Daoy (cell line): Measurements from ENCODE around the gene CCNQ. TPM values are rescaled to one million over a fixed set of nuclear protein-coding genes. Genes with fewer than 3 reads are reported as not detected.

Experiments
- DNase-seq: peaks from one replicate; pipeline ENCODE4 v3.0.0-alpha.2; 2015; ENCODE audit warnings: low read depth
- total RNA-seq: library from RNA; depleted of rRNA; stranded (reverse); fragments of >200 nt; shearing (Covaris generic); gene quantifications from 2 replicates; pipeline ENCODE4 v1.2.3, GENCODE V29; 2014; rRNA removed

The CCNQ gene
- total RNA-seq, result 37.3 and 41.5 TPM in 2 replicates

DNA sequence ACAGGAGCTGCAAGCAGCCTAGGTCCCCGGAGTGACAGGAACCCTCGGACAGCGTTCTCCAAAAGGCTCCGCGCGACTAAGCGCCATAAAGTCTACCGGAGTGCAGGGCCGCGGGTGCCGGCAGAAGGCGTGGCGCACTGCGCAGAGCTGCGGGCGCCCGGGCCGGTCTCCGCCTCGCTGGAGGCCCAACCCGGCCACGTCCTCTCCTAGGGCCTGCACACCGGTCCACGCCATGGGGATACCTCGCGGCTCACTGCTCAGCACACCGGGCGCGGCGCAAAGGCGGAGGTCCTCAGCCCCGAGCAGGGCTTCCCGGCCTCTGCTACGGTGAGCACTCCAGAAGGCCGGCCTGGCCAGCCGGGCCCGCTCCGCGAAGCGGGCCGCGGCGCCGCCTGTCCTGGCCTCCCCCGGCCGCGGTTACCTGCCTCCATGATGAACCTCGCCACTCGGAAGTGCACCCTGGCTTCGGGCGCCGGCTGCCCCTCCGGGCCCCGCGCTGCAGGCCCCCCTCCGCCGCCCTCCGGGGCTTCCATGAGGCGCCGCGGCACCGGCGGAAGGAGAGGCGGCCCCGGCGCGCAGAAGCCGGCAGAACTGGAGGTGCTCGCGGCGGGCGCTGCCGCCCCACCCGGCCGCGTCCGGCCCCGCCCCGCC is at the start of gene CCNQ:
Gene CCNQ, minus strand, starts transcription at position 599 of the 651 bp plus-strand sequence. Its CDS starts 66 bp downstream, at position 533.
- DNase-seq, result peak; percentile 17

DNA sequence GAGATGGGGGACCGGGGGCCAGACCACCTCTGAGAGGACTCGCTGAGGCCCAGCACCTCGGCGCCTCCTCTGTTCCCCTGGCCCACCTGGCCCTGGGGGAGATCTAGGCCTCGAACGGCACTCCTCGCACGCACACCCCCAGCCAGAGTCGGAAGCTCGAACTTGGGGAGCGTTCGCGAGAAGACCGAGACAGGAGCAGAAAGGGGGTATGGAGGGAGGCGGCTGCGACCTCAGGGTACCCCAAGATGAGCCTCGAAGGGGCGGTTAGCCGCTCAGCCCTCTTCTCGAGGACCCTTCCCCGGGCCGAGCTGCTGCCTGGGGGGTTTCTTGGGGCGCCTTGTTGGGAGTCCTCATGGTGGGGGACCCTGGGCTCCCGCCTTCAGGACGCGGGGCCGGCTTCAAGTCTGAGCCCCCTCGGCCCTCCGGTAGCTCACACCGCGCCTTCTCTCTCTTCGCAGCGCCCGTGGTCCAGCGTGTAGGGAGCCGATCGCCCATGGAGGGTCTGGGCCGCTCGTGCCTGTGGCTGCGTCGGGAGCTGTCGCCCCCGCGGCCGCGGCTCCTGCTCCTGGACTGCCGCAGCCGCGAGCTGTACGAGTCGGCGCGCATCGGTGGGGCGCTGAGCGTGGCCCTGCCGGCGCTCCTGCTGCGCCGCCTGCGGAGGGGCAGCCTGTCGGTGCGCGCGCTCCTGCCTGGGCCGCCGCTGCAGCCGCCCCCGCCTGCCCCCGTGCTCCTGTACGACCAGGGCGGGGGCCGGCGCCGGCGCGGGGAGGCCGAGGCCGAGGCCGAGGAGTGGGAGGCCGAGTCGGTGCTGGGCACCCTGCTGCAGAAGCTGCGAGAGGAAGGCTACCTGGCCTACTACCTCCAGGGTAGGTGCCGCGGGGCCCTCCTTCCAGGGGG is 48.8 kb upstream of the CCNQ start:
- no peak for DNase-seq

- DNase-seq, result peak; percentile 69
These were observed 47.9 kb upstream of the CCNQ start, which contains the start of gene DUSP9 for GRCh38 chrX:153646620-153647373. DUSP9 (plus strand) TSS chrX:153647203; CDS start chrX:153647954, 751 bp downstream.

DNA sequence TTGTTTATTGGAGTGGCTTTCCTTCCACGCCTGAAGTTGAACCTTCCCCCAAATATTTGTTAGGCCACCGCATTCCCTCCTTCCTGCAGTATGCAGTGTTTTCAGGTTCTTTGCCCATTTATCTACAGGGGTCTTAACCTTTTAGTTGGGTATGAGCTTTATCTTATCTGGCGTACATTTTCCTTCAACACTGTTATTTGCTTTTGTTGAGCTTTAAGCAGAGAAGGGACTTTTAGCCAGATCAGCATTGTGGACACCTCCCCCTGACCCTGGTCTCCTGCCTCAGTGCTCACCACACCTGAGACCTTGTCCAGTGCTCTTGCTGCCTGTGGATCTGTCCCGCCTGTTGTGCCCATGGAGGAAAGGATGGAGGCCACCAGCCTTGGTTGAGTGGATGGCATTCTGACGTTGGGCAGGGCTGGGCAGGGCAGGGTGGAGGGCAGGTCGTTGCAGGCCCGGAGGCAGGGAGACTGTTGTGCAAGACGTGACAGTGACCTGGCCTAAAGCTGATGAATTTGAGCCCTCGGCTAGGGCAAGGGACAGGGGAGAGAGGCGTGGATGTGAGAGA is 47.1 kb upstream of the CCNQ start:
- DNase-seq, result no peak

DNA sequence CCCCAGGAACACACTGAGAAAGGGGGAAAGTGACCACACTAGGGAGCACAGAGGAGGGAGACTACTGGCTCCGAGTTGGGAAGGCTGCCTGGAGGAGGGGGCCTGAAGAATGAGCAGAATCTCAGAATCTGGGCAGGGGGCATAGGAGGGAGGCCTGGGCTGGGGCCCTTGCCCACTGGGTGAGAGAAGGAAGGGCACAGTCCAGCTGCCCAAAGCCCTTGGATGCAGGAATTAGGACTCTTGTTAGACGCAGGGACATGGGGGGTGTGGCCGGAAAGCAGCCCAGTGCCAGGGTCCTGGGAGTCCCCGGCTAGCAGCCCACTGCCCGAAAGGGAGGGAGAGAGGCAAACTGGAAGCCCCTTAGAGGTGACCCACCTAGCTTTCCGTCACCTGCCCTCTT is 46.2 kb upstream of the CCNQ start:
- DNase-seq, result no peak

DNA sequence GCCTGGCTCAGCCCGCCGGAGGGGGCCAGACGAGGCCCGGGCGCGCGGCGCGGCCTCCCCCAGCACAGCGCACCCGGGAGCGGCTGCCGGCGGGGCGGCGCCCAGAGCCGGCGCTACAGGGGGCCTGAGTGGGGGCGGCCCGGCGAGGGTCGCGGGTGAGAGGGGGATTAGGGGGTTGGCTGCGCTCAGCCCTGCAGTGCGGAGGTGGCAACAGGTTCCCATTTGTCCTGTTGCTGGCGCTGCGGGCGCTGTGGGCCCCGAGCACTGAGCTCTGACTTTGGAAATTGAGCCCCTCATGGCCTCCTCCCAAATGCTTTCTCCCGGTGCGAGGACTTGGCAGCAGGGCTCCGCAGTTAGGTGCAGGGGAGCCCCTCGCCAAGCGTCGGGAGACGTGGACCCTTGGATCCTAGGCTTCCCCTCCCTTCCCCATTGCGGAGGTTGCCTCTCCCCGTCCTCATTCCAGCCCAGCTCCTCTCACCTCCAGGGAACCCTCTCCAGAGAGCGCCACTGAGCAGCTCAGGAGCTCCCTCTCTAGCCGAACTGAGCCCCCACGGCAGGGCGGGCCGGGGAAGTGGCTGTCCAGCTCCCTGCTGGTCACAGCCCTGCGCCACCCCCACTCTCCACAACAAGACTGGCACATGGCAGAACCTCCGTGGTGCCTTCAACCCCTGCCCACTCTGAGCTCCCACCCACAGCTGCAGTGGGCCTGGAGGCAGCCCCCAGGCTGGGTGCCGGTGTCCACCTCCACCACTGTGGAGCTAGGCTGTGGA is 45.6 kb upstream of the CCNQ start:
- DNase-seq, result peak; percentile 30

- DNase-seq, result no peak
These were observed 44.8 kb upstream of the CCNQ start for GRCh38 chrX:153643431-153644351.

- no peak for DNase-seq
These were observed 43.9 kb upstream of the CCNQ start for GRCh38 chrX:153642655-153643430.

DNA sequence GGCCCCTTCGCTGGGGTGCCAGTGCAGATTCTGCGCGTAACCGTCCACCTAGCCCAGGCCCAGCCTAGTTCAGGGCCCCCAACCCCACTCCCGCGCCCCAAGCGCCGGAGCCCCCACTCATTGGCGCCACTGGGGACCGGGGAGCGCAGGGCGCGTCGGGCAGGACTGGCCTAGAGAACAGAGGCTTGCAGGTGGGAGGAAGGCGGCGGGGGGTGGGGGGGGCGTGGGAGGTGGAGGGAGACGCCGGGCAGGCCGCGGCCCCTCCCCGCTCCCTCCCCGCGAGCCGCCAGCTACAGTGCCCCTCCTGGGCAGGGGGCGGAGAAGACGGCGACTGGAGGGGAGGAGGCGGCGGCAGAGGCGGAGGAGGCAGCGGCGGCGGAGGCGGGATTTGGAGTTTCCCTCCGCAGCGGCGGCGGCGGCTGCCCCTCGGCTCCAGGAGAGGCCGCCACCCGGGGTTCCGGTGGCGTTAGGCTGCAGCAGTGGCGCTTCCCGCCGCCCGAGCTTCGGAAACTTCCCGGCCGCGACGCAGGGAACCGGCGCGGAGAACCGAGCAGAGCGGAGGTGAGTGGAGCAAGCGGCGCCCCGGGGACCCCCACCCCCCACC is 43.2 kb upstream of the CCNQ start:
- peak; percentile 13 for DNase-seq

DNA sequence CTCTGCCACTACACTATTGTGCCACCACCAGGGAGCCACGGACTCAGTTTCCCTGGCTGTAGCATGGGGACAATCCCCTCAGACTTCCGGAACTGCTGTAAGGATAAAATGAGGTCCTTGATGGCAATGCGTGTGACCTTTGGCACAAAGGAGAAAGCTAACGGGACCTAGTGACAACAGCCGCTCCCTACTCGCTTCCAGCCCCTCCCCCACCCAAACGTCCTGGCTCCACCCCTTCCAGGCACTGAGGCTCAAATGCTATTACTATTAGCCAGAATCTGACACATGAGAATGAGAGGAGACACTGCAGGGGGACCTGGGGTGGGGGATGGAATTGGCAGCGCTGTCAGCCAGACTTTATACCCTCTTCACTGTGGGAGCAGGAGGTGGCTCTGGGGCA is 42.7 kb upstream of the CCNQ start:
- no peak for DNase-seq

- DNase-seq, result no peak
These were observed 42.0 kb upstream of the CCNQ start for GRCh38 chrX:153640736-153641575.

DNA sequence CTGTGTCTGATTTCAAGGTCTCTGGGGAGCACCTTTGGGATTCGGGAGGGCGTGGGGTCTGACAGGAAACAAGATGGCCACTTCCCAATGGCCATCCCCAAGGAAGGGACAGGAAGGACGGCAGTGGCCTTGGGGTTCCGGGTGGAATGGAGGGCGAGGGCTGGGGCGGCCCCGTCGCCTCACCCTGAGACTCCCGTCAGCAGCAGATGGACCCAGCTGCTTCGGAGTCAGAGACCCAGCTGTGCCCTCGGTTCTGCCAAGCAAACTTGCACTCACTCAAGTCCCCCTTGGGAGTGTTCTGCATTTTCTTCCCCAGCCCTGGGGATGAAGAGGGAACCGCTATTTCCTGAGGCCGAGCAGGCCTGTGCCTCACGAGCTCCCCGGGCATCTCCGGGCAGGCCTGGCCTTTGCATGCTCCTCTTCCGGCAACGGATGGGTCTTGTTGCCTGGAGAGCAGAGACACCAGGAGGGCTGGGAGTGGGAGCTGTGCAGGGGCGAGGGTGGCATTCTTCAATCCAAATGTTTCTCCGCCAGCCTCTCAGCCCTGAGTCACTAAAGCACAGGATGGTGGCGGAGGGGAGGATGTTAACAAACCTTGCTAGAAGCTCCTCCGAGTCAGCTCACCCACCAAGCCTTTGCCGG is 41.2 kb upstream of the CCNQ start:
- DNase-seq, result no peak

GRCh38 chrX:153639177-153640044 is 40.5 kb upstream of the CCNQ start:
- DNase-seq, result no peak

- DNase-seq, result no peak
These were observed 39.7 kb upstream of the CCNQ start for GRCh38 chrX:153638436-153639176.

DNA sequence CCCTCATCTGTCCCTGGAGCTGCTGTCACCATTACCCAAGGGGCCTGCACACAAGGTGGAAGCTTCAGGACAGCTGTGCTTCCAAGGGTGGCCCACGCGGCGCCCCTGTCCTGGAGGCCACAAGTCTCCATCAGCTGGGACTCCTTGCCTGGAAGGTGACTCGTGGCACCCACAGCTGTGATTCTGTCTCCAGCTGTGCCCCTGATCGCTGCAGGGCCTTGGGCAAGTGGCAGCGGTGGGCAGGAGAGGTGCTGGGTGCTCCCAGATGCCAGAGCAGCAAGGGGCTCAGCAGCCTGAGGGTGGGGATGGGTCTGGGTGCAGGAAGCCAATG is 39.1 kb upstream of the CCNQ start:
- no peak for DNase-seq
